ENCODE results near the gene WDR4.
"Not testable (repeated sequence)": the region's sequence is repeated elsewhere in the genome, so short reads cannot be mapped to it uniquely, and the experiment has no call there.

The WDR4 gene

DNA sequence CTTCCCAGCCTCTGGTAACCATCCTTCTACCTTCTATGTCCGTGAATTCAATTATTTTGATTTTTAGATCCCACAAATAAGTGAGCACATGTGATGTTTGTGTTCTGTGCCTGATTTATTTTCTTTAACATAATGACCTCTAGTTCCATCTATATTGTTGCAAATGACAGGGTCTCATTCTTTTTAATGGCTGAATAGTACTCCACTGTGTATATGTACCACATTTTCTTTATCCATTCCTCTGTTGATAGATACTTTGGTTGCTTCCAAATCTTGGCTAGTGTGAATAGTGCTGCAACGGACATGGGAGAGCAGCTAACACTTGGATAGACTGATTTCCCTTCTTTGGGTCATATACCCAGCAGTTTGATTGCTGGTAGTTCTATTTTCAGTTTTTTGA lies 51.8 kb downstream of the WDR4 start:
- DNase-seq, result no peak
- no peak overlapping the region for H3K4me3 ChIP-seq (ENCODE audit: low read depth, low read length)

DNA sequence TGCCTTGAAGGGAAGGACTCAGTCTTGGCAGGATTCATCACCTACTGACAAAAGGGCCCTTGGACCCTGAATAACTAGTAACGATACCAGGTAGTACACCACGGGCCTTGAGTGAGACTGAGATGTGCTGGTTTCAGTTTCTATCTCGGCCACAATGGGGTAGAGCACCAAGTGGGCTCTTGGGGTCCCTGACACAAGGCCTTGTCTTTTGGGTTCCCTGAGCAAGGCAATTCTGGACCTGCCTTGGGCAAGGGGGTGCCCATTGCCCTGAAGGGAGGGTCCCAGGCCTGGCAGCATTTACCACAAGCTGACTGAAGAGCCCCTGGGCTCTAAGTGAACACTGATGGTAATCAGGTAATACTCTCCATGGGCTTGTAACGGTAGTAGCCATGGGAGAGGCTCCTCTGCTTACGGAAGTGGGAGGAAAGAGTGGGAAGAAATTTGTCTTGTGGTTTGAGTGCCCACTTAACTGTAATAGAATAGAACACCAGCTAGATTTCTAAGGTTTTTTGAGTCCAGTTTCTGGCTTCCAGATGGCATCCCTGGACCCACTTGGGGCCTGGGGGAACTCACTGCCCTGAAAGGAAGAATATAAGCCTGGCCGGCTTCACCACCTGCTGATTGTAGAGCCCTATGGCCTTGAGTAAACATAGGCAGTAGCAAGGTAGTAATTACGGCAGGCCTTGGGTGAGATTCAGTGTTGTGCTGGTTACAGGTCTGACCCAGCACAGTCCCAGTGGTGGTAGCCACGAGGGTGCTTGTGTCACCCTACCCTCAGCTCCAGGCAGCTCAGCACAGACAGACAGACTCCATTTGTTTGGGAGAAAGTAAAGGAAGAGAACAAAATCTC lies 58.5 kb downstream of the WDR4 start:
- peaks cover 11% of the 10 kb centered on the region for H3K9me3 ChIP-seq (ENCODE audit: severe bottlenecking)
- no peak for DNase-seq
- H3K27ac ChIP-seq, result no peak overlapping the region
- H3K4me3 ChIP-seq (ENCODE audit: low read depth, low read length), result no peak overlapping the region
- no peaks in the 10 kb centered on the region for H3K36me3 ChIP-seq
- TF ChIP-seq, protein P1, sequence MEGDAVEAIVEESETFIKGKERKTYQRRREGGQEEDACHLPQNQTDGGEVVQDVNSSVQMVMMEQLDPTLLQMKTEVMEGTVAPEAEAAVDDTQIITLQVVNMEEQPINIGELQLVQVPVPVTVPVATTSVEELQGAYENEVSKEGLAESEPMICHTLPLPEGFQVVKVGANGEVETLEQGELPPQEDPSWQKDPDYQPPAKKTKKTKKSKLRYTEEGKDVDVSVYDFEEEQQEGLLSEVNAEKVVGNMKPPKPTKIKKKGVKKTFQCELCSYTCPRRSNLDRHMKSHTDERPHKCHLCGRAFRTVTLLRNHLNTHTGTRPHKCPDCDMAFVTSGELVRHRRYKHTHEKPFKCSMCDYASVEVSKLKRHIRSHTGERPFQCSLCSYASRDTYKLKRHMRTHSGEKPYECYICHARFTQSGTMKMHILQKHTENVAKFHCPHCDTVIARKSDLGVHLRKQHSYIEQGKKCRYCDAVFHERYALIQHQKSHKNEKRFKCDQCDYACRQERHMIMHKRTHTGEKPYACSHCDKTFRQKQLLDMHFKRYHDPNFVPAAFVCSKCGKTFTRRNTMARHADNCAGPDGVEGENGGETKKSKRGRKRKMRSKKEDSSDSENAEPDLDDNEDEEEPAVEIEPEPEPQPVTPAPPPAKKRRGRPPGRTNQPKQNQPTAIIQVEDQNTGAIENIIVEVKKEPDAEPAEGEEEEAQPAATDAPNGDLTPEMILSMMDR (IDR thresholded peaks at IDR 0.05; ENCODE audit: low read depth, low read length), result no peak
- H3K27me3 ChIP-seq (ENCODE audit: insufficient read depth, low read depth, severe bottlenecking), result no peaks in the 10 kb centered on the region

More for the DNA sequence above, 51.8 kb downstream of the WDR4 start:
- Histone ChIP-seq H3K9me3 (ENCODE audit: severe bottlenecking) (peaks cover 11% of the 10 kb centered on the region), H3K27ac (no peak overlapping the region), H3K27me3 (ENCODE audit: insufficient read depth, low read depth, severe bottlenecking) (no peaks in the 10 kb centered on the region), H3K36me3 (no peaks in the 10 kb centered on the region)
- TF ChIP-seq, protein P1 (IDR thresholded peaks at IDR 0.05; ENCODE audit: low read depth, low read length), result no peak

DNA sequence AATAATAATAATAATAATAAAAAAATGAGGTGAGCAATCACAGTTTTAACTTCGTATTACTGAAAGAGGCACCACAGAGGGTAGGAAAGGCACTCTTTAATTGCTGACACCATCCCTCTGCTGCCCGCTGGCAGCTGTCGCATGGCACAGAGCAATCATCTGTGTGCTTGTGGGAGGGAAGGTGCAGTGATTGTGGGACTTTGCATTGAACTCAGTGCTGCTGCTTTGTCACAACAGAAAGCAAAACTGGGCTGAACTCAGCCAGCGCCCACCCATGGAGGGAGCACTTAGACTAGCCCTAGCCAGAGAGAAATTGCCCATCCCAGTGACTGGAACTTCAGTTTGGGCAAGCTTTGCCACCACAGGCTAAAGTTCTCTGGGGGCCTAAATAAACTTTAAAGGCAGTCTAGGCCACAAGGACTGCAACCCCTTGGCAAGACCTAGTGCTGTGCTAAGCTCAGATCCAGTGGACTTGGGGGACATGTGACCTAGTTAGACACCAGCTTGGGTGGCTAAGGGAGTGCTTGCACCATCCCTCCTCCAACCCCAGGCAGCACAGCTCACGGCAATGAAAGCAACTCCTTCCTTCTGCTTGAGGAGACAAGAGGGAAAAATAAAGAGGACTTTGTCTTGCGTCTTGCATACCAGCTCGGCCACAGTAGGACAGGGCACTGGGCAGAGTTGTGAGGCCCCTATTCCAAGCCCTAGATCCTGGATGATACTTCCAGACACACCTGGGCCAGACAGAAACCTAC lies 59.3 kb downstream of the WDR4 start:
- Histone ChIP-seq H3K9me3 (ENCODE audit: severe bottlenecking) (peaks cover 17% of the 10 kb centered on the region), H3K27me3 (ENCODE audit: insufficient read depth, low read depth, severe bottlenecking) (no peaks in the 10 kb centered on the region), H3K27ac (no peak overlapping the region), H3K36me3 (no peaks in the 10 kb centered on the region), H3K4me3 (ENCODE audit: low read depth, low read length) (no peak overlapping the region)
- TF ChIP-seq, protein P1 (IDR thresholded peaks at IDR 0.05; ENCODE audit: low read depth, low read length), result no peak
- no peak for DNase-seq

DNA sequence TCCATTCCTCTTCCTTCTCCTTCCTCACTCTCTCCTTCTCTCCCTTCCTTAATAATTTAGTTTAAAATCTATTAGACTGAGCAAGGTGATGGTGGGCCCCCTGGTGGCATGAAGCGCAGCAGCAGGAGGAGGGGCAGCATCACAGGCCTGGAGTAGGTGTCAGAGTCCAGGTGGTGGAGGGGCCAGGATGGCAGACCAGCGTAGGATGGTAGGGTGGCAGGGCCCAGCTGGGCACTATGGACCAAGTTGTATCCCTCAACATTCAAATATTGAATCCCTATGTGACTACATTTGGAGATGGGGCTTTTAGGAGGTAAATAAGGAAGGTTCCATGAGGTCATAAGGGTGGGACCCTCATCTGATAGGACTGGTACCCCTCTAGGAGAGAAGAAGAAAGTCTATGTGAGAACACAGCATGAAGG lies 61.0 kb downstream of the WDR4 start:
- TF ChIP-seq, protein P1 (IDR thresholded peaks at IDR 0.05; ENCODE audit: low read depth, low read length), result peak; percentile 73
- no peaks in the 10 kb centered on the region for H3K27me3 ChIP-seq (ENCODE audit: insufficient read depth, low read depth, severe bottlenecking)
- peaks cover 24% of the 10 kb centered on the region for H3K9me3 ChIP-seq (ENCODE audit: severe bottlenecking)
- H3K4me3 ChIP-seq (ENCODE audit: low read depth, low read length), result no peak overlapping the region
- no peak overlapping the region for H3K27ac ChIP-seq
- DNase-seq, result peak; percentile 56
- no peaks in the 10 kb centered on the region for H3K36me3 ChIP-seq

DNA sequence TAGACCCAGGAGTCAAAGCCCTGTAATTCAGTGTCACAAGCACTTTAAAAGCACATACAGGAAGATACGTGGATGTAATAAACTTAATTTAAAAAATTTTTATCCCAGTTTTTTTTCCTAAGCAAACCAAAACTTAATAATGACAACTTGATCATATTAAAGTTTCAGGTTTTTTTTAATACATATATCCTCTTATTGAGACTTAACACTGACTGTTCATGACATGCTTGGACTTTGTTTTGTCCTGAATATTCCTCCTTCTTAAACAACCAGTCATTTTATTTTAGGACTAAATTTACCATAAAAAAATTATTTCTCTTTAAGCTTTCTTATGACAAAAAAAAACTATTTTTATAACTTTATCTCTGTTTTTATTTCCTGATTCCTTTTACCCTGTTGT lies 64.1 kb downstream of the WDR4 start:
- DNase-seq, result no peak
- Histone ChIP-seq H3K9me3 (ENCODE audit: severe bottlenecking) (peaks cover 24% of the 10 kb centered on the region), H3K4me3 (ENCODE audit: low read depth, low read length) (no peak overlapping the region), H3K27me3 (ENCODE audit: insufficient read depth, low read depth, severe bottlenecking) (no peaks in the 10 kb centered on the region), H3K36me3 (no peaks in the 10 kb centered on the region), H3K27ac (no peak overlapping the region)
- TF ChIP-seq, protein P1 (IDR thresholded peaks at IDR 0.05; ENCODE audit: low read depth, low read length), result no peak

DNA sequence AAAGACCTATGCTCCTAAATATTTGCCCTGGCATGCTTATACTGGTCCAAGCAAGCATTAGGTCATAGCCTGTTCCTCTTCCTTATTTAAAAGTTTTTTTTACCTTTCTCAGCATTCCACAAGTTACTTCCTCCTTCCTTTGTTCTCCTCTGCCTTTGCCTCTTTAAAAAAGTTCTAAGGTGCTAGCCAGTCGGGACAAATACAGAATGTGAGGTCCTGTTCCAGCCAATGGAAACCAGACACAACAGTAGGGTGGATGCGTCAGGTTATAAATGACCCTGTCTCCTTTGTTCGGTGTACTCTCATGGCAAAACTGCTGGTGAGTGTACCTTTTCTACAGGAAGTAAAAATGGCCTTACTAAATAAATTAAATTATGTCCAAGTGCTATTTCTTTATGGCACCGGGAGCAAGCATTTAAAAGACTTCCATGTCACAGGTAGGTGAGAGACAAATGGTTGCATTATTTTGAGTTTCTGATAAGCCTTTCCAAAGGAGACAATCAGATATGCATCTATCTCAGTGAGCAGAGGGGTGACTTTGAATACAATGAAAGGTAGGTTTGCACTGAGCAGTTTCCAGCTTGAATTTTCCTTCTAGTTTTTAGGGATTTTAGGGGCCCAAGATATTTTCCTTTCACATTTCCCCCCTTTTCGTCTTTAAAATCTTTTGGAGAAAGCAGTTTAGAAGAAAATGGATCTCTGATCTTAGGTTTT lies 66.7 kb downstream of the WDR4 start:
- not testable (repeated sequence) for DNase-seq, H3K27ac ChIP-seq
- peaks cover 24% of the 10 kb centered on the region for H3K9me3 ChIP-seq (ENCODE audit: severe bottlenecking)

More for the DNA sequence above, 66.7 kb downstream of the WDR4 start:
- H3K36me3 ChIP-seq; H3K27me3 ChIP-seq (ENCODE audit: insufficient read depth, low read depth, severe bottlenecking); H3K4me3 ChIP-seq (ENCODE audit: low read depth, low read length): not testable (repeated sequence)

Measured in WERI-Rb-1 (cell line).